VCaP (cell line): Measurements from ENCODE around the gene SUPT20HL1.

Experiments
- H3K27ac ChIP-seq: fragments of 450-650 bp; 2 replicates; pipeline ENCODE4 v1.5.1; 2017
- CTCF ChIP-seq: fragments of 450-650 bp; conservative IDR thresholded peaks from 2 replicates; pipeline ENCODE4 v1.5.1; 2017; ENCODE audit warnings: mild to moderate bottlenecking, moderate library complexity

SUPT20HL1 gene

DNA sequence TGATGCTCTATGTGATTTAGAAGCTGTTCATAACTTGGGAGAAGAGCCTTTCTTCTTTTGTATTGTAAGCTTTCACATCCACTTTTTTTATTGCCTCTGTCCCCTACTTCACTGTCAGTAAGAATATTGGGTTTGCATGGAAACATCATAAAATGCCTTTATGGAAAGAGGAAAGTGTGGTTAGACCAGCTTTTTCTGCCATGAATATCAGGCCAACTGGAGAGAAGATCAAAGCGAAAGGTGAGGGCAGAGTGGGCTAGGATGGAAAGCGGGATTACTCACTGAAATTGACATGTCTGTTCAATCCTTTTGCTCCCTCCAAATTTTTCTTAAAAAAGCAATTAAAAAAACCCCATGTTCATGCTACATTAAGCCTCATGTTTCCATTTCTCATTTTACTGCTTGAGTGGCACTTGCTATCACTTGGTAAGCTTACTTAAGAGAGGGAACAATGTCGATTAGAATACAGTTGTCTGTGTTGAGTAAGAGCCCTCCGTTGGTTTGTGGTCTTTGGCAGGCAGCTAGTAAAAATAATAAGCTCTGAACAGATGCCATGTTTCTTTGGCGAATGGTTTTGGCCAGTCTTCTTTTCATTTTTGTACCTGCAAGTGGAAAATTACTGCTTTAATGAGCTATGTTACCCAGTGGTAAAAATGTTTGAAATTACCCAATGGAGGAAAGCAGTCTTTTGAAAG is 35.9 kb downstream of the SUPT20HL1 start:
- H3K27ac ChIP-seq = no peak overlapping the region
- no peak for TF ChIP-seq CTCF

GRCh38 chrX:24396931-24397279 is 36.5 kb downstream of the SUPT20HL1 start:
- no peak overlapping the region for H3K27ac ChIP-seq
- TF ChIP-seq CTCF = no peak

- H3K27ac ChIP-seq = no peak overlapping the region
- TF ChIP-seq CTCF = no peak
Observed at GRCh38 chrX:24398766-24399165, 38.3 kb downstream of the SUPT20HL1 start.

GRCh38 chrX:24399550-24399949 is 39.1 kb downstream of the SUPT20HL1 start:
- no peak overlapping the region for H3K27ac ChIP-seq
- no peak for TF ChIP-seq CTCF

DNA sequence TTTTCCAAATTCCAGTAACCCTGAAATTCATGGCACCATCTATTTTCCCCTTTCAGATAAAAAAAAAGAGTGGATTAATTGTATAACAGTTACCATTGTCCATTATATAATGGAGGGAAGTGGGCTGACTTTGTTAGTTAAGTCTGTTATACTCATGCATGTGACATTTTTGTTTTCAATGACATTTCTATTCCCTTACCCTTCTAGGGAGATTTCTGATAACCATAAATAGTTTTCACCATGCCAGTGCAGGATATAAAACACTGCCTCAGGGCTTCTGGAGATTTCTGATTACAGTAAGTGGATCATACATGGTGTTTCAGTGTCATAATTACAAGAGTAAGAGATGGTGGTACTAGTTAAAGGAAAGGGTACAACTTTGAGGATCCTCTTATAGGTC is 45.5 kb downstream of the SUPT20HL1 start:
- no peak for TF ChIP-seq CTCF
- no peak overlapping the region for H3K27ac ChIP-seq
